ENCODE results near the gene ZNF205. TPM values are rescaled to one million over a fixed set of nuclear protein-coding genes. Genes with fewer than 3 reads are reported as not detected.

Gene ZNF205
- total RNA-seq, result 10 to 100 TPM in 1 of 2 donors, 1 to 10 TPM in 1; 9.9 to 10.5 TPM

DNA sequence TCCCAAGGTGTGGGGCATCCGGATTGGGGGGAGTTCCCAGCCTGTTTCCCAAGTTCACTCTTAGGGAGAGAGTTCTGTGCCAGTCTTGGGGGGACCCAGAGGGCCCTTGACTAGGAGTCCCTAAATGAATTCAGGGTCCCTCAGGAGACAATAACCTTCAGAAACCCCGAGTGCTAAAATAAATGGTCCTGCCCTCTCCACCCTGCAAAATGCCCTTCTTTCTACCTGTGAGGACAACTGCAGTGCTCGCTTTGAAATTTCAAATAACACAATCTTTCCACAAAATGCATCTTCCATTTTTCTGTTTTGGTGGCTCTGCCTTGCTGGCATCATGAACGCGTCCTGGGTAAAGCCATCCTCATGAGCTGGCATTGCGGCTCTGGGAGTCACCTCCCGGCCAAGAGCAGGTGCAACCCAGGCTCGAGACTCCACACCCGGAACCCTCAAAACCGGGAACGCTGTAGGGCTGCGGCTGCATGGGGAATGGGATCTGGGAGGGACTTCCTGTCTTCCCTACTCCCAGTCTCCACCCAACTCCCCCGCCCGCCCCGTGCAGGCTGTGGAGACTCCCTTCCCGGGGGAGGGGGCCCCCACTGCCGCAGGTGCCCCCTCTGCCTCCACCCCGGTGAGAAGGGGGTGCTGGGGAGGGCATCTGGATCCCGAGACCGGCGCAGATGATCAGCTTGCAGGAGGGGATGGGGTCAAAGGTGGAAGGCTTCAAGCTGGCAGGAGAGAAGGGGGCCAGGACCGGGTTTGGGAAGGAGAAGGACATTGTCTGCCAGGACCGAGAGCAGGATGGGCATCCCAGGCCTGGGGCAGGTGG lies at the start of gene ZNF205:
Gene ZNF205, plus strand, starts transcription at position 529 of the 823 bp plus-strand sequence. CDS start 845 bp downstream, outside the sequence.
- H3K4me1 ChIP-seq, result no peaks in the 10 kb centered on the region
- H3K36me3 ChIP-seq, result no peaks in the 10 kb centered on the region
- no peaks in the 10 kb centered on the region for H3K27me3 ChIP-seq
- no peaks in the 10 kb centered on the region for H3K9me3 ChIP-seq
- H3K4me3 ChIP-seq, result peak within 1 kb of the TSS; percentile 67
- DNase-seq, result peak; percentile 88
- H3K27ac ChIP-seq, result peak within 1 kb of the TSS; percentile 11
- H3K9ac ChIP-seq (ENCODE audit: low read depth in 2 of 2, low read length in 2 of 2), result peak within 1 kb of the TSS; percentile 80 to 96
- TF ChIP-seq, protein P1, sequence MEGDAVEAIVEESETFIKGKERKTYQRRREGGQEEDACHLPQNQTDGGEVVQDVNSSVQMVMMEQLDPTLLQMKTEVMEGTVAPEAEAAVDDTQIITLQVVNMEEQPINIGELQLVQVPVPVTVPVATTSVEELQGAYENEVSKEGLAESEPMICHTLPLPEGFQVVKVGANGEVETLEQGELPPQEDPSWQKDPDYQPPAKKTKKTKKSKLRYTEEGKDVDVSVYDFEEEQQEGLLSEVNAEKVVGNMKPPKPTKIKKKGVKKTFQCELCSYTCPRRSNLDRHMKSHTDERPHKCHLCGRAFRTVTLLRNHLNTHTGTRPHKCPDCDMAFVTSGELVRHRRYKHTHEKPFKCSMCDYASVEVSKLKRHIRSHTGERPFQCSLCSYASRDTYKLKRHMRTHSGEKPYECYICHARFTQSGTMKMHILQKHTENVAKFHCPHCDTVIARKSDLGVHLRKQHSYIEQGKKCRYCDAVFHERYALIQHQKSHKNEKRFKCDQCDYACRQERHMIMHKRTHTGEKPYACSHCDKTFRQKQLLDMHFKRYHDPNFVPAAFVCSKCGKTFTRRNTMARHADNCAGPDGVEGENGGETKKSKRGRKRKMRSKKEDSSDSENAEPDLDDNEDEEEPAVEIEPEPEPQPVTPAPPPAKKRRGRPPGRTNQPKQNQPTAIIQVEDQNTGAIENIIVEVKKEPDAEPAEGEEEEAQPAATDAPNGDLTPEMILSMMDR (IDR thresholded peaks at IDR 0.05), result no peak
- intact Hi-C loops (cut with DNase I), result loop anchor here (2.0 kb wide), 1 partner anchor 15 kb away; no protein-coding TSS in a partner anchor

DNA sequence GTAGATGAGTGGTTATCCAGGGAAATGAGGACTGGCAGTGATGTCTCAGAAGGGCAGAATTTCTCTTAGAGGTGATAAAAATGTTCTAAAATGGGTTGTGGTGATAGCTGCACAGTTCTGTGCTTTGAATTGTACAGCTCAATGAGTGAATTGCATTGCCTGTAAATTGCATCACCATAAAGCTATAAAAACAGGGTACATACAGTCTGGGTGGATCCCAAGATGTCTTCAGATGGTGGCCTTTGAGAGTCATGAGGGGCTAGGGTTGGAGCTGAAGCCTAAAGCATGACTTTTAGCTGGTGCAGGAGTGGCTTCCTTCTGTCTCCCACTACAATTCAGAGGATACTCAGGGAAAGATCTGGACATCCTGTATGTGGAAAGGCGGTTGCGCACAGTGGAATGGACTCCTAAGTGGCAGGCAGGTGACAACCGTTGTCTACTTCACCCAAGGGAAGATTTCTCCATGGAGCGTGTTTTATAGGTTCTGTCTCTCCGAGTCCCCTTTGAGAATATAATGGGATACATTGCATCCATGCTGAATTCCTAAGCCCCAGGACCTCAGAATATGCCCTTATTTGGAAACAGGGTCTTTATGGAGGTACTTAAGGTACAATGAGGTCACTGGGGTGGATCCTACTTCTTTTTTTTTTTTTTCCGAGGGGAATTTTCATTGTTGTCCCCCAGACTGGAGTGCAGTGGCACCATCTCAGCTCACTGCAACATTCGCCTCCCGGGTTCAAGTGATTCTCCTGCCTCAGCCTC lies 48.6 kb upstream of the ZNF205 start:
- TF ChIP-seq, protein P1 (IDR thresholded peaks at IDR 0.05), result no peak
- intact Hi-C loops (cut with DNase I), result loop anchor here (5.0 kb wide), 1 partner anchor 103 kb away; no protein-coding TSS in a partner anchor
- H3K9ac ChIP-seq (ENCODE audit: low read depth in 2 of 2, low read length in 2 of 2), result no peak overlapping the region
- H3K27me3 ChIP-seq, result no peaks in the 10 kb centered on the region
- no peaks in the 10 kb centered on the region for H3K36me3 ChIP-seq
- no peaks in the 10 kb centered on the region for H3K9me3 ChIP-seq
- H3K4me1 ChIP-seq, result peaks cover 12% of the 10 kb centered on the region
- no peak for DNase-seq
- peak overlapping the region; percentile 78 for H3K27ac ChIP-seq
- no peak overlapping the region for H3K4me3 ChIP-seq

DNA sequence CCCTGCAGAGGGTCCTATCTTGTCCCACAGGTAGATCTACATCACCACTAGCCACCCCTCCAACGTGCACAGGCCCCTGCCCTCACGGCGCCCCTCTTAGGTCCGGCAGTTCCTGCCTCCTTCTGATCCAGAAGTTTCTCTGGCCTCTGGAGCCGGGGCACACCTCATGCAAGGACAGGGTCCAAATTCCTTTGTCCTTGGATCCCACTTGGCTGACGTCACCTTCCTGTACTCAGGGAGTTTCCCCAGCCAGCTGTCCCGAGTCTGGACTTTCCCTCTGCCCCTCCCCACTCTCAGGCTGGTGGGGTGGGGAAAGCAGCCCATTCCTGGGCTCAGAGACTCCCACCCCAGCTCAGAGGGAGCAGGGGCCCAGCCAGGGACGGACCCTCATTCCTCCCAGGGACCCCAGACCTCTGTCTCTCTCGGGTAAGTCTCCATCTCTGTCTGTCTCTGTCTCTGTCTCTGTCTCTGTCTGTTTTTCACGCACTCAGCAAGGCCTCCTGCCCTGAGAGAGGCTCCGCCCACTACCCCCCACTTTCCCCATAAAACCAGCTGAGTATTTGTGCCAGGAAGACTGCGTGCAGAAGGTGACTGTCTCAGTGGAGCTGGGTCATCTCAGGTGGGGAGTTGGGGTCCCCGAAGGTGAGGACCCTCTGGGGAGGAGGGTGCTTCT lies 47.2 kb upstream of the ZNF205 start, which contains the start of gene IL32:
Gene IL32, plus strand, starts transcription at position 572 of the 673 bp plus-strand sequence. CDS start 172 bp downstream, outside the sequence.
- intact Hi-C loops (cut with DNase I), result no loop called here
- Histone ChIP-seq H3K27ac (peak within 1 kb of the TSS; percentile 78), H3K9me3 (no peaks in the 10 kb centered on the region), H3K4me1 (peaks cover 6% of the 10 kb centered on the region), H3K27me3 (no peaks in the 10 kb centered on the region), H3K4me3 (peak within 1 kb of the TSS; percentile 49), H3K9ac (ENCODE audit: low read depth in 2 of 2, low read length in 2 of 2) (peak within 1 kb of the TSS; percentile 48 to 76), H3K36me3 (no peaks in the 10 kb centered on the region)
- TF ChIP-seq, protein P1 (IDR thresholded peaks at IDR 0.05), result no peak
- DNase-seq, result peak; percentile 92

- intact Hi-C loops (cut with DNase I), result no loop called here
- Histone ChIP-seq H3K36me3 (no peaks in the 10 kb centered on the region), H3K4me1 (peaks cover 5% of the 10 kb centered on the region), H3K27ac (peak overlapping the region; percentile 78), H3K9ac (ENCODE audit: low read depth in 2 of 2, low read length in 2 of 2) (peak overlapping the region; percentile 48 to 76), H3K27me3 (no peaks in the 10 kb centered on the region), H3K9me3 (no peaks in the 10 kb centered on the region), H3K4me3 (peak overlapping the region; percentile 49)
- peak; percentile 60 for DNase-seq
- TF ChIP-seq, protein P1 (IDR thresholded peaks at IDR 0.05), result no peak
Measured at GRCh38 chr16:3065742-3066439, 46.5 kb upstream of the ZNF205 start.

Measured in colonic mucosa (tissue), 4 donors.